Activated naive CD4-positive, alpha-beta T cell treated with anti-CD3 and anti-CD28 coated beads, Interleukin-2, amount 50 U/mL, for 16 hours (primary cell): ENCODE results near the gene MFGE8.

Experiments
- DNase-seq: peaks from one replicate; pipeline ENCODE4 v3.0.0-alpha.2; 2020

MFGE8 gene

GRCh38 chr15:88918738-88919137 is 5.6 kb upstream of the MFGE8 start:
- no peak for DNase-seq

- no peak for DNase-seq
Observed at GRCh38 chr15:88917760-88918159, 4.6 kb upstream of the MFGE8 start.

- DNase-seq: no peak
Observed at GRCh38 chr15:88915354-88915753, 2.2 kb upstream of the MFGE8 start.

GRCh38 chr15:88913850-88914169 is 631 bp upstream of the MFGE8 start:
- DNase-seq: no peak

GRCh38 chr15:88912500-88912921 is 668 bp downstream of the MFGE8 start:
- DNase-seq: no peak

- no peak for DNase-seq
Observed at GRCh38 chr15:88911766-88912118, 1.4 kb downstream of the MFGE8 start.

- DNase-seq: no peak
Observed at GRCh38 chr15:88909956-88910831, 3.0 kb downstream of the MFGE8 start.

- no peak for DNase-seq
Observed at GRCh38 chr15:88908697-88909621, 4.2 kb downstream of the MFGE8 start.

GRCh38 chr15:88908123-88908522 is 5.1 kb downstream of the MFGE8 start:
- DNase-seq: no peak

GRCh38 chr15:88907111-88907510 is 6.1 kb downstream of the MFGE8 start:
- DNase-seq: no peak

- DNase-seq: no peak
Observed at GRCh38 chr15:88906551-88906950, 6.6 kb downstream of the MFGE8 start.

- no peak for DNase-seq
Observed at GRCh38 chr15:88906130-88906529, 7.0 kb downstream of the MFGE8 start.

GRCh38 chr15:88905576-88905975 is 7.6 kb downstream of the MFGE8 start:
- DNase-seq: no peak

GRCh38 chr15:88904624-88905327 is 8.4 kb downstream of the MFGE8 start:
- peak; percentile 91 for DNase-seq

GRCh38 chr15:88904257-88904623 is 8.9 kb downstream of the MFGE8 start:
- no peak for DNase-seq

- DNase-seq: no peak
Observed at GRCh38 chr15:88902846-88903245, 10.3 kb downstream of the MFGE8 start.

GRCh38 chr15:88902221-88902835 is 10.9 kb downstream of the MFGE8 start:
- no peak for DNase-seq

- no peak for DNase-seq
Observed at GRCh38 chr15:88901508-88902220, 11.5 kb downstream of the MFGE8 start.

- no peak for DNase-seq
Observed at GRCh38 chr15:88900982-88901418, 12.2 kb downstream of the MFGE8 start.

GRCh38 chr15:88900309-88900981 is 12.7 kb downstream of the MFGE8 start:
- DNase-seq: no peak

- DNase-seq: no peak
Observed at GRCh38 chr15:88899251-88899650, 13.9 kb downstream of the MFGE8 start.

GRCh38 chr15:88898736-88899135 is 14.4 kb downstream of the MFGE8 start:
- no peak for DNase-seq
